NB4 (cell line): ENCODE measurements around the gene INTS3.

Source experiments
- DNase-seq: peaks from one replicate; pipeline ENCODE4 v3.0.0; 2010; ENCODE audit warnings: low read depth
- H3K4me3 ChIP-seq: one replicate; pipeline ENCODE4 v1.5.1; 2011; ENCODE audit warnings: mild to moderate bottlenecking, low read depth, low read length, moderate library complexity
- MYC ChIP-seq: IDR thresholded peaks from 2 replicates; pipeline ENCODE4 v1.6.1; 2011; ENCODE audit warnings: low read depth, low read length
- POLR2A ChIP-seq: IDR thresholded peaks from 2 replicates; pipeline ENCODE4 v1.6.1; 2011; ENCODE audit warnings: mild to moderate bottlenecking; ENCODE audit not compliant: insufficient read length; ENCODE audit errors: extremely low read depth
- TF ChIP-seq, protein P1 (sequence below): IDR thresholded peaks from one replicate; pipeline ENCODE4 v1.5.1; 2012; ENCODE audit warnings: low read depth, low read length
- TF ChIP-seq, protein P2 (sequence below): IDR thresholded peaks from 2 replicates; pipeline ENCODE4 v1.6.1; 2011; ENCODE audit warnings: low read depth, low read length

INTS3 gene

GRCh38 chr1:153795934-153796785, 68.3 kb downstream of the INTS3 start:
- TF ChIP-seq MYC (no peak), POLR2A (no peak)
- TF ChIP-seq, protein P1, sequence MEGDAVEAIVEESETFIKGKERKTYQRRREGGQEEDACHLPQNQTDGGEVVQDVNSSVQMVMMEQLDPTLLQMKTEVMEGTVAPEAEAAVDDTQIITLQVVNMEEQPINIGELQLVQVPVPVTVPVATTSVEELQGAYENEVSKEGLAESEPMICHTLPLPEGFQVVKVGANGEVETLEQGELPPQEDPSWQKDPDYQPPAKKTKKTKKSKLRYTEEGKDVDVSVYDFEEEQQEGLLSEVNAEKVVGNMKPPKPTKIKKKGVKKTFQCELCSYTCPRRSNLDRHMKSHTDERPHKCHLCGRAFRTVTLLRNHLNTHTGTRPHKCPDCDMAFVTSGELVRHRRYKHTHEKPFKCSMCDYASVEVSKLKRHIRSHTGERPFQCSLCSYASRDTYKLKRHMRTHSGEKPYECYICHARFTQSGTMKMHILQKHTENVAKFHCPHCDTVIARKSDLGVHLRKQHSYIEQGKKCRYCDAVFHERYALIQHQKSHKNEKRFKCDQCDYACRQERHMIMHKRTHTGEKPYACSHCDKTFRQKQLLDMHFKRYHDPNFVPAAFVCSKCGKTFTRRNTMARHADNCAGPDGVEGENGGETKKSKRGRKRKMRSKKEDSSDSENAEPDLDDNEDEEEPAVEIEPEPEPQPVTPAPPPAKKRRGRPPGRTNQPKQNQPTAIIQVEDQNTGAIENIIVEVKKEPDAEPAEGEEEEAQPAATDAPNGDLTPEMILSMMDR, result no peak
- TF ChIP-seq, protein P2, sequence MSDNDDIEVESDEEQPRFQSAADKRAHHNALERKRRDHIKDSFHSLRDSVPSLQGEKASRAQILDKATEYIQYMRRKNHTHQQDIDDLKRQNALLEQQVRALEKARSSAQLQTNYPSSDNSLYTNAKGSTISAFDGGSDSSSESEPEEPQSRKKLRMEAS, result no peak
- no peak overlapping the region for H3K4me3 ChIP-seq

GRCh38 chr1:153796786-153797659, 69.2 kb downstream of the INTS3 start:
- DNase-seq, result peak; percentile 77
- TF ChIP-seq POLR2A, result no peak
- TF ChIP-seq, protein P1, result peak; percentile 80
- TF ChIP-seq, protein P2, result peak; percentile 52
- TF ChIP-seq MYC, result peak; percentile 34; the same call in 1 of the 2 replicates

More at GRCh38 chr1:153795934-153796785, 68.3 kb downstream of the INTS3 start:
- DNase-seq, result no peak

GRCh38 chr1:153798468-153798780, 70.6 kb downstream of the INTS3 start:
- H3K4me3 ChIP-seq, result no peak overlapping the region
- no peak for DNase-seq
- TF ChIP-seq, protein P2, result no peak
- TF ChIP-seq MYC (no peak), POLR2A (no peak)

More at GRCh38 chr1:153796786-153797659, 69.2 kb downstream of the INTS3 start:
- no peak overlapping the region for H3K4me3 ChIP-seq

GRCh38 chr1:153799016-153799415, 71.2 kb downstream of the INTS3 start:
- TF ChIP-seq MYC (no peak), POLR2A (no peak)
- TF ChIP-seq, protein P1, result no peak
- TF ChIP-seq, protein P2, result no peak
- H3K4me3 ChIP-seq, result no peak overlapping the region
- DNase-seq, result no peak

DNA sequence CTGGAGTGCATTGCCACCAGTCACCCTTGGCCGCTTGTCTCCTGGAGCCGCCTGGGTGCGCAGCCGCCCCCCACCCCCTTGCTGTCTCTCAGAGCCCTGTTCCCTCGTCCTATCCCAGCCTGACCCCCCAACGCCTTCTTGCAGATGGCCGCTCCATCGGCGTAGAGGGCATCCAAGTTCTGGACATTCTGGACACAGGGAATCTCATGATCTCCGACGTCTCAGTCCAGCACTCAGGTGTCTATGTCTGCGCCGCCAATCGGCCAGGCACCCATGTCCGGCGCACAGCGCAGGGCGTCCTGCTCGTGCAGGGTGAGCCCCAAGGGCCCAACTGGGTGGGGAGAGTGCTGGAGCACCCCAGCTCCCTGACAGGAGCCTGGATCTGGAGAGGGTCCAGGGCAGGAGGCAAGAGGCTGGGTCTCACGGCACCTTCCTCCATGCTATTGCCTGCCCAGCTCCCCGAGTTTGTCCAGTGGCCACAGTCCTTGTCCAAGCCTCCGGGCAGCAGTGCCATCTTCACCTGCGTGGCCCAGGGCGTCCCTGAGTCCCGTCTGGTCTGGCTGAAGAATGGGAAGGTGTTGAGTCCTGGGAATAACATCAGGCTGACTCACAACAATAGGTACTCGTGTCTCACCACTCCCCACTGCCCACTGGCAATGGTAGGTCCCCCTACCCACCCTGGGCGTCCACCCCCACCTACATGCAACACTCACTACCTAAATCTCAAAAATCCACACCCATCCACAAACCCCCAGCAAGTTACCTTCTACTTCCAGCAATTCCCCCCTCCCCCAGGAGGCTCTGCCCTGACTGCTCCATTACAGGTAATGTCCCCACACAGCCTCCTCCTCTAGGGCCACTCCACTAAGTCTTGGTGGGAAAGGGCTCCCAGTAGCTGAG, 72.0 kb downstream of the INTS3 start:
- DNase-seq, result no peak
- H3K4me3 ChIP-seq, result no peak overlapping the region
- TF ChIP-seq MYC, result no peak
- TF ChIP-seq, protein P2, result no peak
- TF ChIP-seq, protein P1, result no peak
- TF ChIP-seq POLR2A, result no peak
